Measurements from ENCODE around the gene NYNRIN. TPM values are rescaled to one million over a fixed set of nuclear protein-coding genes. Genes with fewer than 3 reads are reported as not detected.
A peak's percentile ranks its signal among the peaks of the same experiment; 100 is the strongest.

The NYNRIN gene
- polyA plus RNA-seq, 3 donors: 0.18 to 0.84 (median 0.40) TPM

- Histone ChIP-seq H4K20me1 (ENCODE audit: insufficient read depth, low read length) (peaks cover 55% of the 10 kb centered on the region), H3K4me1 (ENCODE audit: control insufficient read depth in 1 of 2, insufficient read depth in 2 of 2, low read length in 2 of 2) (peaks cover 46 to 63% of the 10 kb centered on the region in 2 donors), H3K36me3 (replicated peaks in 1 of 2; ENCODE audit: control insufficient read depth in 1 of 2, insufficient read depth in 2 of 2, low read length in 2 of 2) (peaks cover 60 to 78% of the 10 kb centered on the region in 2 donors), H3K9ac (ENCODE audit: insufficient read depth, low read length, poor library complexity, severe bottlenecking) (no peak overlapping the region), H3K4me3 (replicated peaks in 1 of 3; ENCODE audit: low read depth in 2 of 3, low read length in 3 of 3) (peak overlapping the region in 1 of 3 experiments; percentile 30), H3K27me3 (ENCODE audit: control insufficient read depth in 2 of 2, insufficient read depth in 2 of 2, low read length in 2 of 2) (no peaks in the 10 kb centered on the region), H3K9me3 (replicated peaks in 1 of 2; ENCODE audit: control insufficient read depth in 1 of 2, insufficient read depth in 1 of 2, low read length in 2 of 2) (no peaks in the 10 kb centered on the region), H2AFZ (ENCODE audit: insufficient read depth, low read depth, low read length, poor library complexity, severe bottlenecking) (no peak overlapping the region), H3K27ac (ENCODE audit: low read depth in 1 of 2, low read length in 2 of 2) (peak overlapping the region; percentile 51 to 76), H3K4me2 (replicated peaks; ENCODE audit: extremely low read depth, low read length, poor library complexity, severe bottlenecking) (peak overlapping the region; percentile 61), H3K79me2 (ENCODE audit: insufficient read depth, low read length) (peaks cover 45% of the 10 kb centered on the region)
- Mint-ChIP-seq H3K27ac (peak overlapping the region; percentile 68 to 90 (median 86)), H3K36me3 (peaks cover 65 to 76% of the 10 kb centered on the region in 2 donors), H3K27me3 (ENCODE audit: low read depth in 3 of 3) (peaks cover 0 to 1% (median 0%) of the 10 kb centered on the region in 3 donors), H3K9me3 (no peaks in the 10 kb centered on the region), H3K4me1 (peaks cover 60% of the 10 kb centered on the region), H3K4me3 (peak overlapping the region in 1 of 2 donors; percentile 57)
- DNase-seq: no peak
- 0% methylated on average over 1 of the region's 2 CpGs for WGBS (ENCODE audit: insufficient coverage)
- TF ChIP-seq CTCF (IDR thresholded peaks at IDR 0.05): no peak
- intact Hi-C loops (cut with micrococcal nuclease): loop anchor here in 1 of 2 donors (2.0 to 10.0 kb wide), 2 partner anchors 107 to 193 kb away; partner anchors contain the start of gene TINF2
Measured at GRCh38 chr14:24437736-24438067, 38.9 kb downstream of the NYNRIN start.

- no peaks in the 10 kb centered on the region for H3K27me3 ChIP-seq (ENCODE audit: control insufficient read depth in 2 of 2, insufficient read depth in 2 of 2, low read length in 2 of 2)
- H3K9me3 ChIP-seq (replicated peaks in 1 of 2; ENCODE audit: control insufficient read depth in 1 of 2, insufficient read depth in 1 of 2, low read length in 2 of 2): no peaks in the 10 kb centered on the region
- peaks cover 64% of the 10 kb centered on the region for H3K4me1 Mint-ChIP-seq
- peaks cover 48% of the 10 kb centered on the region for H4K20me1 ChIP-seq (ENCODE audit: insufficient read depth, low read length)
- TF ChIP-seq CTCF (IDR thresholded peaks at IDR 0.05): no peak
- DNase-seq: peak; percentile 44 to 66 (median 46)
- peaks cover 0 to 2% (median 1%) of the 10 kb centered on the region in 3 donors for H3K27me3 Mint-ChIP-seq (ENCODE audit: low read depth in 3 of 3)
- peak overlapping the region; percentile 61 for H3K4me2 ChIP-seq (replicated peaks; ENCODE audit: extremely low read depth, low read length, poor library complexity, severe bottlenecking)
- H3K9me3 Mint-ChIP-seq: peaks cover 0 to 2% (median 0%) of the 10 kb centered on the region in 7 donors
- peak overlapping the region; percentile 75 to 90 (median 82) for H3K27ac Mint-ChIP-seq
- intact Hi-C loops (cut with micrococcal nuclease): loop anchor here in 1 of 2 donors (2.0 to 10.0 kb wide), 2 partner anchors 108 to 194 kb away; partner anchors contain the start of gene TINF2
- peak overlapping the region in 1 of 2 donors; percentile 26 for H3K4me3 Mint-ChIP-seq
- H3K4me3 ChIP-seq (replicated peaks in 1 of 3; ENCODE audit: low read depth in 2 of 3, low read length in 3 of 3): peak overlapping the region in 1 of 3 experiments; percentile 30
- no peak overlapping the region for H2AFZ ChIP-seq (ENCODE audit: insufficient read depth, low read depth, low read length, poor library complexity, severe bottlenecking)
- H3K9ac ChIP-seq (ENCODE audit: insufficient read depth, low read length, poor library complexity, severe bottlenecking): no peak overlapping the region
- WGBS (ENCODE audit: insufficient coverage): 24% methylated on average over 2 of the region's 9 CpGs
- peaks cover 52 to 70% of the 10 kb centered on the region in 2 donors for H3K36me3 ChIP-seq (replicated peaks in 1 of 2; ENCODE audit: control insufficient read depth in 1 of 2, insufficient read depth in 2 of 2, low read length in 2 of 2)
- H3K79me2 ChIP-seq (ENCODE audit: insufficient read depth, low read length): peaks cover 49% of the 10 kb centered on the region
- peak overlapping the region; percentile 37 to 76 for H3K27ac ChIP-seq (ENCODE audit: low read depth in 1 of 2, low read length in 2 of 2)
- peaks cover 57 to 69% of the 10 kb centered on the region in 2 donors for H3K36me3 Mint-ChIP-seq
- H3K4me1 ChIP-seq (ENCODE audit: control insufficient read depth in 1 of 2, insufficient read depth in 2 of 2, low read length in 2 of 2): peaks cover 50 to 69% of the 10 kb centered on the region in 2 donors
Measured at GRCh38 chr14:24438223-24439097, 39.7 kb downstream of the NYNRIN start.

All from CD14-positive monocyte (primary cell).